Activated CD4-positive, alpha-beta T cell treated with anti-CD3 and anti-CD28 coated beads, Interleukin-2, amount 10 ng/mL, durations not matched to agents 7 days and 5 days (primary cell): ENCODE results near the gene SEC63. TPM values are rescaled to one million over a fixed set of nuclear protein-coding genes. Genes with fewer than 3 reads are reported as not detected.
"Not testable (repeated sequence)": the region's sequence is repeated elsewhere in the genome, so short reads cannot be mapped to it uniquely, and the experiment has no call there.

Experiments used
- CTCF ChIA-PET: fragments of 350-600 bp; sonication (Branson Sonifier 250); formaldehyde crosslinking; loops from one replicate; lab custom pipeline; 2021; ENCODE audit warnings: antibody characterized with exemption; lab: Charles Lee
- POLR2A ChIA-PET: fragments of 350-600 bp; sonication (Branson Sonifier 250); formaldehyde crosslinking; loops from one replicate; lab custom pipeline; 2021; ENCODE audit warnings: antibody characterized with exemption; lab: Charles Lee
- DNase-seq: peaks from one replicate; pipeline ENCODE4 v3.0.0-alpha.2; 2020
- H3K27ac Mint-ChIP-seq: one replicate; pipeline ENCODE4 v1.8.0; 2021; ENCODE audit warnings: mild to moderate bottlenecking, moderate library complexity, mixed read lengths
- H3K27me3 Mint-ChIP-seq: one replicate; pipeline ENCODE4 v1.8.0; 2021; ENCODE audit warnings: mixed read lengths
- H3K36me3 Mint-ChIP-seq: one replicate; pipeline ENCODE4 v1.8.0; 2021; ENCODE audit warnings: low read depth, mixed read lengths
- H3K4me1 Mint-ChIP-seq: one replicate; pipeline ENCODE4 v1.8.0; 2021; ENCODE audit warnings: mixed read lengths
- H3K4me3 Mint-ChIP-seq: one replicate; pipeline ENCODE4 v1.8.0; 2021; ENCODE audit warnings: mild to moderate bottlenecking, moderate library complexity, mixed read lengths
- H3K9me3 Mint-ChIP-seq: one replicate; pipeline ENCODE4 v1.8.0; 2021; ENCODE audit warnings: mixed read lengths
- total RNA-seq, 2 experiments: library from RNA; stranded (reverse); gene quantifications; one replicate each; pipeline ENCODE4 v1.2.3, GENCODE V29; 2021

Gene SEC63
- total RNA-seq, 2 experiments from 2014 or later: 61.7 to 67.2 TPM

DNA sequence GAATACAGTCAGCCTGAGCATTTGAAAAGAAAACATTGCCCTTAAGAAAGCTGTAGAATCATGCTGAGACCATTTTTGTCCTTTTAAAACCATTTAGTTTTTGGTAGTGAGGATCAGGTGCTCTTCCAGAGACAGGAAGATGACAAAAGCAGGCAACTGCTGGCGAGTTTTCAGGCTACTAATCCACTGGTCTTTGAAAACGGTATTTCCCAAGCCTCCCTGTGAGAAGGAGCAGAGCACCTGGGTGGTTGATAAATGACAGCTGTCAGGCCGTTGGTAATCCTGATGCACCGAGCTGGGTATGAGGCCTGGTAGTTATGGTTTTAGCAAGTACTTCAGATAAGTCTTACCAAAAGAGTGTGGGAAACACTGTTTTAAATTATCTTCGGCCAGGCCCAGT is 10.1 kb upstream of the SEC63 start:
- DNase-seq: no peak
- Mint-ChIP-seq H3K27me3 (peaks cover 1% of the 10 kb centered on the region), H3K4me3 (no peak overlapping the region), H3K36me3 (no peaks in the 10 kb centered on the region), H3K27ac (no peak overlapping the region), H3K9me3 (no peaks in the 10 kb centered on the region), H3K4me1 (peaks cover 4% of the 10 kb centered on the region)
- CTCF ChIA-PET: no interaction called here
- POLR2A ChIA-PET: no interaction called here

DNA sequence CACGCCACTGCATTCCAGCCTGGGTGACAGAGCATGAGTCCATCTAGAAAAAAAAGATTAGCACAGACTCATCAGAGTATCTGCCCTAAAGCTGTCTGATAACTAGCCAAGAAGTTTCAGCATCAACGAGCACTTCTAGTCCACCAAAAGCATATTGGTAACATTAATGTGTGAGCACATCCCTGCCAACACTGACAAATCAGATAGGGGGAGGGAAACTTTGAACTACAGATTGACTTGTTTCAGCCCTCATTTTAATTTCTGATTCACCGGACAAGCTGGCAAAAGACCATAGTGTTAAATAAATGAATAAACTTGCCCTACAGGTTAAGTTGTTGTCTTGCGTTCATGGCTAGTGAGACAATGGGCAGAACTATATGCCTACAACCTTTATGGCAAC is 7.7 kb upstream of the SEC63 start:
- ChIA-PET CTCF (interaction anchor here (0.8 to 3.8 kb wide), 2 partner anchors 9 to 14 kb away, joined by 3 to 15 read pairs; no protein-coding TSS in a partner anchor), POLR2A (no interaction called here)
- Mint-ChIP-seq H3K4me3 (no peak overlapping the region), H3K27me3 (no peaks in the 10 kb centered on the region), H3K9me3 (no peaks in the 10 kb centered on the region), H3K27ac (no peak overlapping the region), H3K36me3 (no peaks in the 10 kb centered on the region), H3K4me1 (no peaks in the 10 kb centered on the region)
- no peak for DNase-seq

DNA sequence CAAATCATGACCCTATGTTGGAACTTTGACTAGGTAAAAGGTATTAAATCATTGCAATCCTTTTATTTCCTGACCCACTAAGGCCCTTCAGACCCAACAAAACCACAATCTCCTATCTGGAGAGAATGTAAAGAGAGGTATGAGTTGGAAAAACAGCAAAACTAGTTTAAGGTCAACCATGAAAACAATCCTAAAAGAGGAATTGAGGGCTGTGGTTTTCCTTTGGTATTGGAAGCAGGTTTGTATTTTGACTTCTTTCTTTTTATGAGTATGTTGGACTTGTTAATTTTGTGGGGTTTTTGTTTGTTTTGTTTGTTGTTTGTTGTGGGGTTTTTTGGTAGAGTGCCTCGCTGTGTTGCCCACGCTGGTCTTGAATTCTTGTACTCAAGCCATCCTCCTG is 4.7 kb upstream of the SEC63 start:
- ChIA-PET POLR2A (no interaction called here), CTCF (no interaction called here)
- H3K4me3 Mint-ChIP-seq: no peak overlapping the region
- DNase-seq: no peak
- H3K27ac Mint-ChIP-seq: no peak overlapping the region
- no peaks in the 10 kb centered on the region for H3K9me3 Mint-ChIP-seq
- peaks cover 7% of the 10 kb centered on the region for H3K4me1 Mint-ChIP-seq
- H3K27me3 Mint-ChIP-seq: no peaks in the 10 kb centered on the region
- H3K36me3 Mint-ChIP-seq: no peaks in the 10 kb centered on the region

DNA sequence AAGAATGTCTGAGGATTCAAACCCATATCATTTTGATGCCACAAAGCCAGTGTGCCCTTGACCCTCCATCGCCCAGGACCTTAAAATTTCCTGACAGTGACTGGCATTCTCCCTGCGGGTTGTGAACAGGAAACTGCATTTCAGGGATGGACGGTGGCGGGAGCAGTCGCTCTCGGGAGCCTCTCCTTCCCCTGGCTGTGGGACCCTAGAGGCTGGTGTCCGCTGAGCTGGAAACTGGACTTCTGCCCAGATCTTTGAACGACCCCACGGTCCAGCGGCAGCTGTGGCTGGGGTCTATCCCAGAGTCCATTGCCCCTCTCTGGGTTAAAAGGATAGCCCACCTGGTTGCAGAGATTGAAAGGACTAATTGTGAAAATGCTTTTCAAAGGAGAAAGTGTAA is 1.4 kb upstream of the SEC63 start:
- H3K9me3 Mint-ChIP-seq: no peaks in the 10 kb centered on the region
- H3K4me1 Mint-ChIP-seq: peaks cover 31% of the 10 kb centered on the region
- H3K4me3 Mint-ChIP-seq: peak overlapping the region; percentile 86
- H3K27me3 Mint-ChIP-seq: no peaks in the 10 kb centered on the region
- CTCF ChIA-PET: no interaction called here
- DNase-seq: no peak
- POLR2A ChIA-PET: no interaction called here
- peaks cover 14% of the 10 kb centered on the region for H3K36me3 Mint-ChIP-seq
- no peak overlapping the region for H3K27ac Mint-ChIP-seq

DNA sequence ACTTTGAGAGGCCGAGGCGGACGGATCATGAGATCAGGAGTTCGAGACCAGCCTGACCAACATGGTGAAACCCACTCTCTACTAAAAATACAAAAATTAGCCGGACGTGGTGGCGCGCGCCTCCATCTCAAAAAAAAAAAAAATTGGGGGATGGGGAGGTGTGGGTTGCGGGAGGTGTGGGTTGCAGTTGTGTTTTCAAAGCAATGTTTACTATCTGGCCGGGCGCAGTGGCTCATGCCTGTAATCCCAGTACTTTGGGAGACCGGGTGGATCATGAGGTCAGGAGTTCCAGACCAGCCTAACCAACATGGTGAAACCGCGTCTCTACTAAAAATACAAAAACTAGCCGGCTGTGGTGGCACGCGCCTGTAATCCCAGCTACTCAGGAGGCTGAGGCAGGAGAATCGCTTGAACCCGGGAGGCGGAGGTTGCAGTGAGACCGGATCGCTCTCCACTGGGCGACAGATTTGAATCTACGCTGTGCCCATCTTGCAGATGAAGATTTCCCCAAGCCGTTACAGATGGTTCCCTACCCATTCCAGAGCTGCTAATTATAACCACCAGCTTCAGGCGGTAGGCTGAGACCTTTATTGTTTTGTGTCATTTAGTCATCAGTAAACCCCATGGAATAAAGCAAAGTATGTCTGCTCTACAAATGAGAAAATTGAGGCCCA is 818 bp upstream of the SEC63 start:
- Mint-ChIP-seq H3K36me3 (peaks cover 14% of the 10 kb centered on the region), H3K27ac (peak overlapping the region; percentile 96), H3K4me3 (peak overlapping the region; percentile 86), H3K4me1 (peaks cover 32% of the 10 kb centered on the region)
- DNase-seq, POLR2A ChIA-PET, H3K9me3 Mint-ChIP-seq, H3K27me3 Mint-ChIP-seq: not testable (repeated sequence)
- CTCF ChIA-PET: interaction anchor here (0.5 to 1.0 kb wide), 2 partner anchors 22 to 27 kb away, joined by 3 to 4 read pairs; no protein-coding TSS in a partner anchor

DNA sequence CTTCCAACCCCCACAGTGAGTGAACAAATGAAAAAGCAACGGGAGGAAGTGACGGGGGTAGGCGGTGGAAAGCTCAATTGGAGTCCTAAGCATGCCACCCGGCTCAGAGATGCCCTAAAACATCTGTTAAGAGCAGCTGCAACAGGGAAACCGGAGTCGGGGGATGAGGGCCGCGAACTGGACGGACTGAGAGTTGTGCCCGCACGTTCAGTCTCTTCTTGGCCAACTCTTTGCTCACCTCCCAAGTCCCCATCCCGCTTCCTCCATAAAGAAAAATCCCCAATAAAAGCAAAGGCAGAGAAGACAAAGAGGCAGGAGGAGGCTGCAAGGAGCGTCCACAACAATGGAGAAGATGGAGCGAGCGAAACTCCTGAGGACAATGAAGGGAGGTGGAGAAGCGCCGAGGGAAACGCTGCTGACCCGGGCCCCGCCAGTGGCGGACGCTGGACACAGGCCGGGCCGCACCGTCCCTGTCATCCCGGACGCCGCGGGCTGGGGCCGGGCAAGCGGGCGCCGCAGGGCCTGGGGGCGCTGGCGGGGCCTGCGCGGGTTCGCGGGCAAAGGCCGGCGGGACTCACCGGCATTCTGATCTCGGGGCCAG is 600 bp downstream of the SEC63 start:
- DNase-seq: peak; percentile 75
- Mint-ChIP-seq H3K4me1 (peaks cover 32% of the 10 kb centered on the region), H3K4me3 (peak overlapping the region; percentile 86), H3K27me3 (no peaks in the 10 kb centered on the region), H3K9me3 (no peaks in the 10 kb centered on the region), H3K36me3 (peaks cover 14% of the 10 kb centered on the region), H3K27ac (peak overlapping the region; percentile 97)
- ChIA-PET CTCF (interaction anchor here (0.8 to 1.0 kb wide), 2 partner anchors 14 to 23 kb away, joined by 3 read pairs; no protein-coding TSS in a partner anchor), POLR2A (interaction anchor here (0.5 to 0.6 kb wide), 2 partner anchors 133 to 194 kb away, joined by 3 read pairs; partner anchors contain the start of gene SCML4)

DNA sequence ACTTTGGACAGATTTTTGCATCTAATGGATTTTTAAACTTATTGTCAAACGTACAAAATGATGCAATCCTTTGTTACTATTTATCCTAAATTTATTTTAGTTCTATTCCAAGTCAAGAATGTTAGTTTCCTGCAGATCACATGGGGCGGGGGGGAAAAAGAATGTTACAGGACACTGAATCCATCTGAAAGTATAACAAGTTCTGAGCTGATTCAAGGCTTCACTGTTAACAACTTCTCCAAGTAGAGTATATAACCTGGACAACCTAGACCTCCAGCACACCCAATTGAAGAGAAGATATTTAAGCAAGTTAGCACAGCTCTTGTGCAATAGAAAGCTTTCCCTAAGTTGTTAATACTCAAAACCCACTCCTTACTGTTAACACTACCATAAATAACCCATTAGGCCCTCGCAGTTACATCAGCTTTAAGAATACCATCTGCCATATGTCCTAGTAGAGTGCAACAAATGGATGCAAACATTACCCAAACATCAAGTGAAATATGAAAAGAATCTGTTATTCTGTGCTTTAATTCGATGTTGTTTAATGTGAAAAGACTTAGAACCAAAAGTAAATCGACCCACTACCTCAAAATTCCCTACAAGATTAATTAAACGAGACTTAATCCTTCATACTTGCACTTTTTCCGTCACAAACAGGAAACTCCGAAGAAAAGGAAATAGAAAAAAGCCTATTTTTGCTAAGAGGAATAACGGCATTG is 1.3 kb downstream of the SEC63 start:
- Mint-ChIP-seq H3K27me3 (no peaks in the 10 kb centered on the region), H3K9me3 (no peaks in the 10 kb centered on the region), H3K4me1 (peaks cover 32% of the 10 kb centered on the region), H3K27ac (peak overlapping the region; percentile 97), H3K36me3 (peaks cover 14% of the 10 kb centered on the region), H3K4me3 (peak overlapping the region; percentile 86)
- CTCF ChIA-PET: interaction anchor here (0.8 kb wide), 1 partner anchor 13 kb away, joined by 3 read pairs; no protein-coding TSS in a partner anchor
- DNase-seq: no peak
- POLR2A ChIA-PET: interaction anchor here (0.5 kb wide), 1 partner anchor 133 kb away, joined by 3 read pairs; the partner anchor contains the start of gene SCML4

DNA sequence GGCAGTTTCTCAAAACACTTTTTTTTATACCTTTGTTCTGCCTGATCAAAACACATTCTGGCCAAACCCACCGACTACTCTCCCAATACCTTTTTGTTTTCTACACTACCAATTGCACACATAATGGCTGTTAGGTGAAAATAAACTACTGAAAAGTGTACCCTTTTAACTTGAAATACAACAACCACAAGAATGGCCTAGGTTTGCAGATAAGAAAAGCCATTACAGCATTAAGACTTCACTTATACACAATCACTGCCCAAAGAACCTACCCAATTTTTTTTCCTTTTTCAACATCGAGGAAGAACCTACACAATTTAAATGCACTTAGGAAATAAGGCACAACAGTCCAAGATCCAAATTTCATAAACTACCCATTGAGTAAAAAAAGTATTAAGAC is 1.8 kb downstream of the SEC63 start:
- Mint-ChIP-seq H3K4me1 (peaks cover 32% of the 10 kb centered on the region), H3K27ac (peak overlapping the region; percentile 97), H3K4me3 (peak overlapping the region; percentile 86), H3K27me3 (no peaks in the 10 kb centered on the region), H3K36me3 (peaks cover 14% of the 10 kb centered on the region), H3K9me3 (no peaks in the 10 kb centered on the region)
- ChIA-PET CTCF (no interaction called here), POLR2A (no interaction called here)
- no peak for DNase-seq

DNA sequence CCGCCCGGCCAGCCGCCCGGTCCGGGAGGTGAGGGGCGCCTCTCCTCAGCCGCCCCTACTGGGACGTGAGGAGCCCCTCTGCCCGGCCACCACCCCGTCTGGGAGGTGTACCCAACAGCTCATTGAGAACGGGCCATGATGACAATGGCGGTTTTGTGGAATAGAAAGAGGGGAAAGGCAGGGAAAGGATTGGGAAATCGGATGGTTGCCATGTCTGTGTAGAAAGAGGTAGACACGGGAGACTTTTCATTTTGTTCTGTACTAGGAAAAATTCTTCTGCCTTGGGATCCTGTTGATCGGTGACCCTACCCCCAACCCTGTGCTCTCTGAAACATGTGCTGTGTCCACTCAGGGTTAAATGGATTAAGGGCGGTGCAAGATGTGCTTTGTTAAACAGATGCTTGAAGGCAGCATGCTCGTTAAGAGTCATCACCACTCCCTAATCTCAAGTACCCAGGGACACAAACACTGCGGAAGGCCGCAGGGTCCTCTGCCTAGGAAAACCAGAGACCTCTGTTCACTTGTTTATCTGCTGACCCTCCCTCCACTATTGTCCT is 4.1 kb downstream of the SEC63 start:
- H3K4me3 Mint-ChIP-seq, H3K27ac Mint-ChIP-seq: not testable (repeated sequence)
- peaks cover 32% of the 10 kb centered on the region for H3K4me1 Mint-ChIP-seq

DNA sequence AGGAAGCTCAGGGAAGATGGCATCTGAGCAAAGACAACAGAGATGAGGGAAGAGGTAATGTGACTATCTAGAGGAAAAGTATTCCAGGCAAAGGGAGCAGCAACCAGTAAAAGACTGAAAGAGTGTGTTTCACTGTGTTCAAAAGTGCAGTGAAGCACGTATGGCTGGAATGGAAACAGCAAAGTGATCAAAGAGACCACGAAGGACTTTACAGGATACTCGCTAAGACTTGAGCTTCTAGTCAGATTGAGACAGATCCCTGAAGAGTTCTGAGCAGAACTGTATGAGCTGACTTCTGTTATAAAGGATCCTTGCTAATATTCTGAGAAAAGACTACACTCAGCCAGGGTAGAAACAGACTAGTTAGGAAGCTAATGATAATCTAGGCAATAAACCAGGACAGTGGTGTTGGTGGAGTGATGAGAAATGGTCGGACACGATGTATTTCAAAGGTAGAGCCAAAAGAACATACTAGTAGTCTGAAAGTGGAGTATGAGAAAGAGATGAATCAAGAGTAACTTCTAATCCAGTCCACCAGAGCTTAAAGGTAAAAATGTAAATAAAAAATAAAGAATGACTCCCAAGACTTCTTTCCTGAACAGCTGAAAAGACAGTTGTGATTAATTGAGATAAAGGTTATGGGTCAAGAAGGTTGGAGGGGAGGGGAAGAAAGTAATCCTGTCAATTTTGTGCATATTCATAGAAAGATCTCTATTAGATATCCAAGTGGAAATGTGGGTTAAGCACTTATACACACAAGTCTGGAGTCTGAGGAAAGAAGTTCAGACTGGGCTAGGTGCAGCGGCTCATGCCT is 14.2 kb downstream of the SEC63 start:
- POLR2A ChIA-PET: no interaction called here
- Mint-ChIP-seq H3K4me3 (no peak overlapping the region), H3K27ac (no peak overlapping the region), H3K36me3 (peaks cover 8% of the 10 kb centered on the region), H3K4me1 (peaks cover 12% of the 10 kb centered on the region), H3K9me3 (no peaks in the 10 kb centered on the region), H3K27me3 (no peaks in the 10 kb centered on the region)
- peak; percentile 18 for DNase-seq
- CTCF ChIA-PET: interaction anchor here (0.9 to 1.0 kb wide), 3 partner anchors 13 to 1068 kb away, joined by 3 read pairs; no protein-coding TSS in a partner anchor

More for the DNA sequence above, 4.1 kb downstream of the SEC63 start:
- H3K27me3 Mint-ChIP-seq, POLR2A ChIA-PET, DNase-seq, H3K9me3 Mint-ChIP-seq, CTCF ChIA-PET: not testable (repeated sequence)
- H3K36me3 Mint-ChIP-seq: peaks cover 18% of the 10 kb centered on the region

DNA sequence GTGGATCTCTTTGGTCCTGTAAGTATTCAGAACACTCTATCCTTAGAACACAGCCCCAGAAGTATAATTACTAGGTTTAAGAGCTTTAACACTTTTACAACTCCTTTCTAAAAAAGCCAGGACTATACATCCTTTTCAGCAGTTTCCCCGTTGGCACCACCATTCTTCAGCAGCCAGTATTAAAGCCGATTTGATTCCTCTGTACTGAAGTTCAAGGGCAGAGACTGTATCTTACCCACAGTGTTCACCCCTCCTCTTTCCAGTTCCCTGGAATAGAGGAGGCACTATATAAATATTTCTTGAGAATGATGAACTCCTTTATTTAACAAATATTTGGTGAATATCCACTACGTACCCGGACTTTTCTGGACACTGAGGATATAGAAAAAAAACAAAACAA is 15.9 kb downstream of the SEC63 start:
- Mint-ChIP-seq H3K9me3 (no peaks in the 10 kb centered on the region), H3K4me1 (peaks cover 12% of the 10 kb centered on the region), H3K27ac (no peak overlapping the region), H3K27me3 (no peaks in the 10 kb centered on the region), H3K4me3 (no peak overlapping the region), H3K36me3 (peaks cover 12% of the 10 kb centered on the region)
- no peak for DNase-seq
- POLR2A ChIA-PET: no interaction called here
- CTCF ChIA-PET: no interaction called here

DNA sequence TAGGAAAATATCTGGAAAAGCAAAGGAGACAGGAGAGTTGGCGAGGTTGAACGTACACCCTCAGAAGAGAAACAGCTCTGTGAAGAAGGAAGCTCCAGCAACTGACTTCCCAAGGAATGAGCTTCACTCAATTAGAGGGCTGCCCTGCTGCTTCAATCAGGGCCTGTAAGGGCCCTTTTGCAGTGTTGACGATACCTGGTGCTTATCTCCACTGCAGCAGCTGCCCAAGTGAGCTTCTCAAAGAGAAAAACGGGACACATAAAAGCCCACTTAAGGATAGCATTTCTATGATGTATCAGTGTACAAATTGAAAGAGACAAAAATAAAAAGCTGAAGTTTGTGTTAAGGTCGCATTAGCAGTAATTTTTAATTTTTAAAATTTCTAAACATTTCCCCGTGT is 16.4 kb downstream of the SEC63 start:
- Mint-ChIP-seq H3K4me1 (peaks cover 13% of the 10 kb centered on the region), H3K4me3 (no peak overlapping the region), H3K9me3 (peaks cover 2% of the 10 kb centered on the region), H3K27me3 (no peaks in the 10 kb centered on the region), H3K27ac (no peak overlapping the region), H3K36me3 (peaks cover 14% of the 10 kb centered on the region)
- CTCF ChIA-PET: no interaction called here
- no peak for DNase-seq
- POLR2A ChIA-PET: interaction anchor here (0.5 kb wide), 1 partner anchor 479 kb away, joined by 5 read pairs; no protein-coding TSS in a partner anchor
